Measurements from ENCODE around the gene PHF20.
A peak's percentile ranks its signal among the peaks of the same experiment; 100 is the strongest.
"Not testable (repeated sequence)": the region's sequence is repeated elsewhere in the genome, so short reads cannot be mapped to it uniquely, and the experiment has no call there.

The PHF20 gene

GRCh38 chr20:35768731-35769664 lies 2.8 kb upstream of the PHF20 start:
- Histone ChIP-seq H3K4me3 (ENCODE audit: low read length) (peak overlapping the region; percentile 4), H3K36me3 (ENCODE audit: insufficient read depth, low read length) (no peaks in the 10 kb centered on the region), H3K4me1 (ENCODE audit: control insufficient read depth, insufficient read depth, low read length) (peaks cover 33% of the 10 kb centered on the region), H3K27me3 (ENCODE audit: control insufficient read depth, insufficient read depth, low read length) (no peaks in the 10 kb centered on the region), H3K9me3 (replicated peaks; ENCODE audit: low read length) (no peaks in the 10 kb centered on the region), H3K4me2 (ENCODE audit: low read length) (peak overlapping the region; percentile 51), H3K9ac (ENCODE audit: low read depth, low read length) (peak overlapping the region; percentile 72)

GRCh38 chr20:35771367-35771688 lies 487 bp upstream of the PHF20 start:
- Histone ChIP-seq H3K9ac (ENCODE audit: low read depth, low read length) (peak overlapping the region; percentile 98), H3K4me3 (ENCODE audit: low read length) (peak overlapping the region; percentile 82), H3K36me3 (ENCODE audit: insufficient read depth, low read length) (peaks cover 6% of the 10 kb centered on the region), H3K27me3 (ENCODE audit: control insufficient read depth, insufficient read depth, low read length) (no peaks in the 10 kb centered on the region), H3K4me2 (ENCODE audit: low read length) (peak overlapping the region; percentile 68), H3K9me3 (replicated peaks; ENCODE audit: low read length) (no peaks in the 10 kb centered on the region), H3K4me1 (ENCODE audit: control insufficient read depth, insufficient read depth, low read length) (peaks cover 34% of the 10 kb centered on the region)

GRCh38 chr20:35772563-35773058 lies 796 bp downstream of the PHF20 start:
- H3K4me2 ChIP-seq (ENCODE audit: low read length), result peak overlapping the region; percentile 96
- no peaks in the 10 kb centered on the region for H3K9me3 ChIP-seq (replicated peaks; ENCODE audit: low read length)
- H3K27me3 ChIP-seq (ENCODE audit: control insufficient read depth, insufficient read depth, low read length), result no peaks in the 10 kb centered on the region
- peaks cover 38% of the 10 kb centered on the region for H3K4me1 ChIP-seq (ENCODE audit: control insufficient read depth, insufficient read depth, low read length)
- H3K36me3 ChIP-seq (ENCODE audit: insufficient read depth, low read length), result peaks cover 6% of the 10 kb centered on the region
- peak overlapping the region; percentile 98 for H3K9ac ChIP-seq (ENCODE audit: low read depth, low read length)
- peak overlapping the region; percentile 82 for H3K4me3 ChIP-seq (ENCODE audit: low read length)

- no peaks in the 10 kb centered on the region for H3K9me3 ChIP-seq (replicated peaks; ENCODE audit: low read length)
- peaks cover 6% of the 10 kb centered on the region for H3K36me3 ChIP-seq (ENCODE audit: insufficient read depth, low read length)
- peak overlapping the region; percentile 82 for H3K4me3 ChIP-seq (ENCODE audit: low read length)
- peak overlapping the region; percentile 96 for H3K4me2 ChIP-seq (ENCODE audit: low read length)
- H3K27me3 ChIP-seq (ENCODE audit: control insufficient read depth, insufficient read depth, low read length), result no peaks in the 10 kb centered on the region
- H3K9ac ChIP-seq (ENCODE audit: low read depth, low read length), result peak overlapping the region; percentile 98
- H3K4me1 ChIP-seq (ENCODE audit: control insufficient read depth, insufficient read depth, low read length), result peaks cover 34% of the 10 kb centered on the region
Observed at GRCh38 chr20:35773154-35773751, 1.4 kb downstream of the PHF20 start.

GRCh38 chr20:35774391-35774790 lies 2.6 kb downstream of the PHF20 start:
- Histone ChIP-seq H3K4me2 (ENCODE audit: low read length) (no peak overlapping the region), H3K27me3 (ENCODE audit: control insufficient read depth, insufficient read depth, low read length) (no peaks in the 10 kb centered on the region), H3K9me3 (replicated peaks; ENCODE audit: low read length) (no peaks in the 10 kb centered on the region), H3K4me1 (ENCODE audit: control insufficient read depth, insufficient read depth, low read length) (peaks cover 23% of the 10 kb centered on the region), H3K9ac (ENCODE audit: low read depth, low read length) (no peak overlapping the region), H3K36me3 (ENCODE audit: insufficient read depth, low read length) (peaks cover 6% of the 10 kb centered on the region), H3K4me3 (ENCODE audit: low read length) (no peak overlapping the region)

- Histone ChIP-seq H3K4me1 (ENCODE audit: control insufficient read depth, insufficient read depth, low read length) (peaks cover 22% of the 10 kb centered on the region), H3K9me3 (replicated peaks; ENCODE audit: low read length) (no peaks in the 10 kb centered on the region), H3K36me3 (ENCODE audit: insufficient read depth, low read length) (peaks cover 6% of the 10 kb centered on the region), H3K27me3 (ENCODE audit: control insufficient read depth, insufficient read depth, low read length) (no peaks in the 10 kb centered on the region), H3K9ac (ENCODE audit: low read depth, low read length) (no peak overlapping the region), H3K4me2 (ENCODE audit: low read length) (no peak overlapping the region), H3K4me3 (ENCODE audit: low read length) (no peak overlapping the region)
Observed at GRCh38 chr20:35776513-35777101, 4.8 kb downstream of the PHF20 start.

GRCh38 chr20:35783811-35784210 lies 12.0 kb downstream of the PHF20 start:
- not testable (repeated sequence) for H3K9me3 ChIP-seq (replicated peaks; ENCODE audit: low read length); H3K4me3 ChIP-seq (ENCODE audit: low read length); H3K9ac ChIP-seq (ENCODE audit: low read depth, low read length); H3K36me3 ChIP-seq (ENCODE audit: insufficient read depth, low read length); H3K4me1 ChIP-seq (ENCODE audit: control insufficient read depth, insufficient read depth, low read length); H3K4me2 ChIP-seq (ENCODE audit: low read length); H3K27me3 ChIP-seq (ENCODE audit: control insufficient read depth, insufficient read depth, low read length)

GRCh38 chr20:35785541-35785940 lies 13.7 kb downstream of the PHF20 start:
- not testable (repeated sequence) for H3K4me3 ChIP-seq (ENCODE audit: low read length); H3K27me3 ChIP-seq (ENCODE audit: control insufficient read depth, insufficient read depth, low read length); H3K4me1 ChIP-seq (ENCODE audit: control insufficient read depth, insufficient read depth, low read length); H3K4me2 ChIP-seq (ENCODE audit: low read length); H3K36me3 ChIP-seq (ENCODE audit: insufficient read depth, low read length); H3K9me3 ChIP-seq (replicated peaks; ENCODE audit: low read length); H3K9ac ChIP-seq (ENCODE audit: low read depth, low read length)

GRCh38 chr20:35788796-35789195 lies 17.0 kb downstream of the PHF20 start:
- Histone ChIP-seq H3K27me3 (ENCODE audit: control insufficient read depth, insufficient read depth, low read length) (no peaks in the 10 kb centered on the region), H3K36me3 (ENCODE audit: insufficient read depth, low read length) (peaks cover 5% of the 10 kb centered on the region), H3K4me2 (ENCODE audit: low read length) (no peak overlapping the region), H3K9ac (ENCODE audit: low read depth, low read length) (no peak overlapping the region), H3K4me1 (ENCODE audit: control insufficient read depth, insufficient read depth, low read length) (peaks cover 7% of the 10 kb centered on the region), H3K4me3 (ENCODE audit: low read length) (no peak overlapping the region), H3K9me3 (replicated peaks; ENCODE audit: low read length) (no peaks in the 10 kb centered on the region)

- H3K27me3 ChIP-seq (ENCODE audit: control insufficient read depth, insufficient read depth, low read length), result no peaks in the 10 kb centered on the region
- no peak overlapping the region for H3K9ac ChIP-seq (ENCODE audit: low read depth, low read length)
Observed at GRCh38 chr20:35791097-35791496, 19.3 kb downstream of the PHF20 start.

GRCh38 chr20:35791821-35792220 lies 20.0 kb downstream of the PHF20 start:
- H3K27me3 ChIP-seq (ENCODE audit: control insufficient read depth, insufficient read depth, low read length), result no peaks in the 10 kb centered on the region
- peak overlapping the region; percentile 38 for H3K4me2 ChIP-seq (ENCODE audit: low read length)
- peaks cover 7% of the 10 kb centered on the region for H3K4me1 ChIP-seq (ENCODE audit: control insufficient read depth, insufficient read depth, low read length)
- peaks cover 5% of the 10 kb centered on the region for H3K36me3 ChIP-seq (ENCODE audit: insufficient read depth, low read length)
- no peak overlapping the region for H3K4me3 ChIP-seq (ENCODE audit: low read length)
- H3K9ac ChIP-seq (ENCODE audit: low read depth, low read length), result peak overlapping the region; percentile 48
- H3K9me3 ChIP-seq (replicated peaks; ENCODE audit: low read length), result no peaks in the 10 kb centered on the region

More at GRCh38 chr20:35791097-35791496, 19.3 kb downstream of the PHF20 start:
- Histone ChIP-seq H3K36me3 (ENCODE audit: insufficient read depth, low read length) (peaks cover 5% of the 10 kb centered on the region), H3K4me3 (ENCODE audit: low read length) (no peak overlapping the region), H3K9me3 (replicated peaks; ENCODE audit: low read length) (no peaks in the 10 kb centered on the region), H3K4me1 (ENCODE audit: control insufficient read depth, insufficient read depth, low read length) (peaks cover 7% of the 10 kb centered on the region), H3K4me2 (ENCODE audit: low read length) (no peak overlapping the region)

Measured in skeletal muscle satellite cell (primary cell).